Measurements from ENCODE around the gene NHERF2. TPM values are rescaled to one million over a fixed set of nuclear protein-coding genes. Genes with fewer than 3 reads are reported as not detected.

The NHERF2 gene
- total RNA-seq, 2 experiments from 2014 or later = 1.9 to 2.0 TPM

DNA sequence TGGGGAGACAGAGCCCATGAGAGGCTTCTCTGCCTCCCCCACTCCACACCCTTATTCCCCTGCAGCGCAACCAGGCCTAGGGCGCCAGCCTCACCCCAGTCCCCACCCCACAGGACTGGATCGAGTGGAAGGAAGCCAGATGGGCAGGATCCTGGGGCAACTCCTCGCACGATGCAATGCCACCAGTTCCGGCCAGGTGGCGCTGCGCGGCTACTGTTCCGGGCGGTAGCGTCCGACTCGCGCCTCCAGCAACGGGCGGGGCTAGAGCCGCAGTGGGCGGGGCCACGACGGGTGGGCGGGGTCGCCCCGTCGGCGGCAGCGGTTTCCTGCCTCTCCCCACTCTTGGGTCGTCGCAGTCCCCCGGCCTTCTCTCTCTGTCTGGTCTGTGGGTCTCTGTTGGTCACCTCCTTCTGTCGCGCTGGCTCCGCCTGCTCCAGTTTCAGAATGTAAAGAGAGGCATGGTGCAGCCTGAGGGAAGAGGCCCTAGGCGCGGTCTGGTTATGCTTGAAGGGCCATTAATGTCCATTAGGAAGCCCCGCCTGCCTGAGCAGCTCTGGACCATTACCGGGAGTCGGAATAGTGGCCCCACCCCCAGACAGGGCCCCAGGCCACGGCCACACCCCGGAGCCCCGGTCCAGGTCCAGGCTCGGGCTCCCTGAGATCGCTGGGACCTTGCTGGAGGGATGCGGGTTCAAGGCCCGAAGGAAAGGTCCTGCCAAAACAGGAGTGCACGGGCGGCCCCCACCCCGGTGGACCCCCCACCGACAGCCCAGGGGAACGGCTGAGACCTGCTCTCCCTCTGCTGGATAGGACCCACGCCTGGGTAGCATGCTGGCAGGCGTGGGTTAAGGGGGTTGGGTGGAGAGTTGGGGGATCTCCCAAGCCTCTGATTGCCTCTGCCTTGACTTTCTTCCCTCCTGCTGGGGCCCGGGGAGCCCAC, 3.3 kb upstream of the NHERF2 start:
- ATAC-seq (ENCODE audit: poor library complexity) = peak; percentile 92
- Histone ChIP-seq H3K4me1 (ENCODE audit: insufficient read depth, low read length) (peaks cover 50% of the 10 kb centered on the region), H3K9me3 (ENCODE audit: control insufficient read depth in 1 of 2, insufficient read depth in 1 of 2, low read length in 2 of 2) (no peaks in the 10 kb centered on the region), H3K4me3 (ENCODE audit: low read length) (peak overlapping the region; percentile 31), H3K36me3 (ENCODE audit: insufficient read depth, low read length) (no peaks in the 10 kb centered on the region), H3K27ac (ENCODE audit: low read depth in 1 of 2, low read length in 2 of 2) (peak overlapping the region in 1 of 2 donors; percentile 43), H3K27me3 (ENCODE audit: control insufficient read depth in 1 of 2, insufficient read depth in 2 of 2, low read length in 2 of 2) (peaks cover 25 to 33% of the 10 kb centered on the region in 2 experiments)
- Mint-ChIP-seq H3K36me3 (ENCODE audit: low read depth) (no peaks in the 10 kb centered on the region), H3K4me1 (ENCODE audit: low read depth) (peaks cover 19% of the 10 kb centered on the region), H3K27me3 (peaks cover 29% of the 10 kb centered on the region), H3K9me3 (no peaks in the 10 kb centered on the region), H3K4me3 (peak overlapping the region; percentile 72), H3K27ac (peak overlapping the region; percentile 66)
- ChIA-PET POLR2A (interaction anchor here (1.0 to 2.2 kb wide), 4 partner anchors 59 to 132 kb away, joined by 5 to 13 read pairs (median 8); partner anchors contain the start of genes RPS2 and TRAF7), CTCF (interaction anchor here (0.6 to 2.2 kb wide), 8 partner anchors 19 to 1570 kb away, joined by 3 to 9 read pairs (median 4); partner anchors contain the start of genes NTHL1, TRAF7 and TSC2)
- intact Hi-C loops (cut with DNase I, micrococcal nuclease) = loop anchor here (1.0 to 10.0 kb wide), 4 partner anchors 25 to 231 kb away; partner anchors contain the start of gene ECI1 (in 1 of the 2)
- TF ChIP-seq, protein P1, sequence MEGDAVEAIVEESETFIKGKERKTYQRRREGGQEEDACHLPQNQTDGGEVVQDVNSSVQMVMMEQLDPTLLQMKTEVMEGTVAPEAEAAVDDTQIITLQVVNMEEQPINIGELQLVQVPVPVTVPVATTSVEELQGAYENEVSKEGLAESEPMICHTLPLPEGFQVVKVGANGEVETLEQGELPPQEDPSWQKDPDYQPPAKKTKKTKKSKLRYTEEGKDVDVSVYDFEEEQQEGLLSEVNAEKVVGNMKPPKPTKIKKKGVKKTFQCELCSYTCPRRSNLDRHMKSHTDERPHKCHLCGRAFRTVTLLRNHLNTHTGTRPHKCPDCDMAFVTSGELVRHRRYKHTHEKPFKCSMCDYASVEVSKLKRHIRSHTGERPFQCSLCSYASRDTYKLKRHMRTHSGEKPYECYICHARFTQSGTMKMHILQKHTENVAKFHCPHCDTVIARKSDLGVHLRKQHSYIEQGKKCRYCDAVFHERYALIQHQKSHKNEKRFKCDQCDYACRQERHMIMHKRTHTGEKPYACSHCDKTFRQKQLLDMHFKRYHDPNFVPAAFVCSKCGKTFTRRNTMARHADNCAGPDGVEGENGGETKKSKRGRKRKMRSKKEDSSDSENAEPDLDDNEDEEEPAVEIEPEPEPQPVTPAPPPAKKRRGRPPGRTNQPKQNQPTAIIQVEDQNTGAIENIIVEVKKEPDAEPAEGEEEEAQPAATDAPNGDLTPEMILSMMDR (IDR thresholded peaks at IDR 0.05) = peak; percentile 90
- DNase-seq = peak; percentile 87 to 99 (median 96)

DNA sequence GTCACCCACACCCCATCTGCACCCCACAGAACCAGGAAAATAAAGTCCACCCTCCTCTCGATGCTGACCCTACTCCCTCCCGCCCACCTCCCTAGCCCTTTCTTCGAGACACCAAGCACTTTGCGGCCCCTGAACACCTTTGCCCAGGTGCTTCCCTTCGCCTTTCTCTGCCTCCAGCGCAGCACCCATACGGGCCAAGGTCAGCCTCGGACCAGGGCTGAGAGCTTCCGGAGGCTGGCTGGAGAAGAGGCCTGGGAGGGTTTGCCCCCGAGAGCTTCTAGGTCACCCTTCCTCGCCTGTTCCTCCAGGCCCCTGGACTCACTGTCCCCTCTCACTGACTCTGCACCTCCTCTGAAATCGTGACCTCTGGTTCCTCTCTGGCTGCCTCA, 2.7 kb upstream of the NHERF2 start:
- peak overlapping the region; percentile 35 for H3K4me3 Mint-ChIP-seq
- POLR2A ChIA-PET = interaction anchor here (1.3 to 2.2 kb wide), 2 partner anchors 116 to 131 kb away, joined by 8 to 13 read pairs; partner anchors contain the start of gene TRAF7
- Histone ChIP-seq H3K36me3 (ENCODE audit: insufficient read depth, low read length) (no peaks in the 10 kb centered on the region), H3K4me1 (ENCODE audit: insufficient read depth, low read length) (peaks cover 50% of the 10 kb centered on the region), H3K27ac (ENCODE audit: low read depth in 1 of 2, low read length in 2 of 2) (no peak overlapping the region), H3K4me3 (ENCODE audit: low read length) (no peak overlapping the region), H3K27me3 (ENCODE audit: control insufficient read depth in 1 of 2, insufficient read depth in 2 of 2, low read length in 2 of 2) (peaks cover 25 to 31% of the 10 kb centered on the region in 2 experiments), H3K9me3 (ENCODE audit: control insufficient read depth in 1 of 2, insufficient read depth in 1 of 2, low read length in 2 of 2) (no peaks in the 10 kb centered on the region)
- TF ChIP-seq, protein P1 (IDR thresholded peaks at IDR 0.05) = no peak
- ATAC-seq (ENCODE audit: poor library complexity) (no peak), DNase-seq (no peak)
- intact Hi-C loops (cut with DNase I, micrococcal nuclease) = loop anchor here in 1 of 2 experiments (10.0 kb wide), 1 partner anchor 231 kb away; the partner anchor contains the start of gene ECI1
- H3K27ac Mint-ChIP-seq = no peak overlapping the region
- CTCF ChIA-PET = no interaction called here
- H3K4me1 Mint-ChIP-seq (ENCODE audit: low read depth) = peaks cover 19% of the 10 kb centered on the region
- peaks cover 25% of the 10 kb centered on the region for H3K27me3 Mint-ChIP-seq
- no peaks in the 10 kb centered on the region for H3K9me3 Mint-ChIP-seq
- no peaks in the 10 kb centered on the region for H3K36me3 Mint-ChIP-seq (ENCODE audit: low read depth)

- TF ChIP-seq, protein P1 (IDR thresholded peaks at IDR 0.05) = no peak
- ChIA-PET CTCF (interaction anchor here (1.2 to 1.4 kb wide), 2 partner anchors 21 to 115 kb away, joined by 3 to 4 read pairs; no protein-coding TSS in a partner anchor), POLR2A (interaction anchor here (1.4 to 3.0 kb wide), 2 partner anchors 53 to 130 kb away, joined by 3 to 13 read pairs; partner anchors contain the start of genes TBL3 and TRAF7)
- Histone ChIP-seq H3K4me1 (ENCODE audit: insufficient read depth, low read length) (peaks cover 42% of the 10 kb centered on the region), H3K36me3 (ENCODE audit: insufficient read depth, low read length) (no peaks in the 10 kb centered on the region), H3K4me3 (ENCODE audit: low read length) (no peak overlapping the region), H3K27ac (ENCODE audit: low read depth in 1 of 2, low read length in 2 of 2) (no peak overlapping the region), H3K27me3 (ENCODE audit: control insufficient read depth in 1 of 2, insufficient read depth in 2 of 2, low read length in 2 of 2) (peaks cover 16 to 21% of the 10 kb centered on the region in 2 experiments), H3K9me3 (ENCODE audit: control insufficient read depth in 1 of 2, insufficient read depth in 1 of 2, low read length in 2 of 2) (no peaks in the 10 kb centered on the region)
- ATAC-seq (ENCODE audit: poor library complexity) (no peak), DNase-seq (no peak)
- H3K27ac Mint-ChIP-seq = no peak overlapping the region
- no peaks in the 10 kb centered on the region for H3K36me3 Mint-ChIP-seq (ENCODE audit: low read depth)
- H3K4me1 Mint-ChIP-seq (ENCODE audit: low read depth) = peaks cover 19% of the 10 kb centered on the region
- intact Hi-C loops (cut with DNase I, micrococcal nuclease) = loop anchor here in 1 of 2 experiments (5.0 to 10.0 kb wide), 2 partner anchors 230 to 462 kb away; partner anchors contain the start of gene ECI1
- no peaks in the 10 kb centered on the region for H3K9me3 Mint-ChIP-seq
- peaks cover 24% of the 10 kb centered on the region for H3K27me3 Mint-ChIP-seq
- H3K4me3 Mint-ChIP-seq = no peak overlapping the region
Observed at GRCh38 chr16:2025251-2025650, 1.5 kb upstream of the NHERF2 start.

All from CD4-positive, alpha-beta T cell (primary cell).